ENCODE data around the gene MCC. TPM values are rescaled to one million over a fixed set of nuclear protein-coding genes. Genes with fewer than 3 reads are reported as not detected.

Gene MCC
- total RNA-seq, 1 donor from 2014 or later = 26.9 TPM

DNA sequence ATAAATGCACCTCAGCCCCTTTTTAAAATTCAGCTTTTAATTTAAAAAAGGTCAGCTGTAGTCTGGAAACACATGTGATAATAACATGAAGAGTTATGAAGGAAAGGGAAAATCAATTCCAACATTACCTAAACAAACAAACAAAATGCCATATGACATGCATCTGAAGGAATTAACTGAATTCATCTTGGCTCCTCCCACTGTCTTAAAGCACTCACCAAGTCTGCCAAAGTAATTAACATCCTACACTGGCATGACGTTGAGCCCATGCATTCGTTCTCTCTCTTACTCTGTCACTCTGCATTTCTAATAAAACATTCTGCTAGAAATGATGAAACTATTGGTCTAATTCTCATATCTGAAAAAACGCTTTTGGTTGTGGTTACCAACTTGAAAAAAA lies 91.2 kb downstream of the MCC start:
- H3K9me3 Mint-ChIP-seq (ENCODE audit: unreplicated experiment) = no peaks in the 10 kb centered on the region
- no peak overlapping the region for H3K9ac ChIP-seq (ENCODE audit: low read length)
- no peaks in the 10 kb centered on the region for H3K4me1 ChIP-seq (ENCODE audit: insufficient read depth, low read length)
- no peaks in the 10 kb centered on the region for H3K36me3 ChIP-seq (ENCODE audit: insufficient read depth, low read length)
- H3K4me2 ChIP-seq (ENCODE audit: low read length) = no peak overlapping the region
- no peak overlapping the region for H3K4me3 ChIP-seq (ENCODE audit: insufficient read depth, low read depth, low read length)
- no peak overlapping the region for H3K27ac ChIP-seq (ENCODE audit: low read depth, low read length)
- FAIRE-seq (no peak), DNase-seq (ENCODE audit: low read depth) (no peak)
- H3K27me3 Mint-ChIP-seq (ENCODE audit: low read depth, unreplicated experiment) = no peaks in the 10 kb centered on the region
- no peak for TF ChIP-seq EZH2 (IDR thresholded peaks at IDR 0.05; ENCODE audit: insufficient read depth, low read length)
- TF ChIP-seq, protein P1, sequence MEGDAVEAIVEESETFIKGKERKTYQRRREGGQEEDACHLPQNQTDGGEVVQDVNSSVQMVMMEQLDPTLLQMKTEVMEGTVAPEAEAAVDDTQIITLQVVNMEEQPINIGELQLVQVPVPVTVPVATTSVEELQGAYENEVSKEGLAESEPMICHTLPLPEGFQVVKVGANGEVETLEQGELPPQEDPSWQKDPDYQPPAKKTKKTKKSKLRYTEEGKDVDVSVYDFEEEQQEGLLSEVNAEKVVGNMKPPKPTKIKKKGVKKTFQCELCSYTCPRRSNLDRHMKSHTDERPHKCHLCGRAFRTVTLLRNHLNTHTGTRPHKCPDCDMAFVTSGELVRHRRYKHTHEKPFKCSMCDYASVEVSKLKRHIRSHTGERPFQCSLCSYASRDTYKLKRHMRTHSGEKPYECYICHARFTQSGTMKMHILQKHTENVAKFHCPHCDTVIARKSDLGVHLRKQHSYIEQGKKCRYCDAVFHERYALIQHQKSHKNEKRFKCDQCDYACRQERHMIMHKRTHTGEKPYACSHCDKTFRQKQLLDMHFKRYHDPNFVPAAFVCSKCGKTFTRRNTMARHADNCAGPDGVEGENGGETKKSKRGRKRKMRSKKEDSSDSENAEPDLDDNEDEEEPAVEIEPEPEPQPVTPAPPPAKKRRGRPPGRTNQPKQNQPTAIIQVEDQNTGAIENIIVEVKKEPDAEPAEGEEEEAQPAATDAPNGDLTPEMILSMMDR (IDR thresholded peaks at IDR 0.05; ENCODE audit: insufficient read depth, low read depth, low read length) = no peak
- H2AFZ ChIP-seq (ENCODE audit: low read depth, low read length) = no peak overlapping the region
- no peaks in the 10 kb centered on the region for H3K36me3 Mint-ChIP-seq (ENCODE audit: low read depth, unreplicated experiment)
- H3K27me3 ChIP-seq (ENCODE audit: insufficient read depth, low read length) = no peaks in the 10 kb centered on the region
- H3K79me2 ChIP-seq (ENCODE audit: insufficient read depth, low read length) = no peaks in the 10 kb centered on the region
- H3K27ac Mint-ChIP-seq (ENCODE audit: unreplicated experiment) = no peak overlapping the region
- H4K20me1 ChIP-seq (ENCODE audit: insufficient read depth, low read length) = no peaks in the 10 kb centered on the region
- H3K4me1 Mint-ChIP-seq (ENCODE audit: low read depth, unreplicated experiment) = peaks cover 4% of the 10 kb centered on the region
- no peak overlapping the region for H3K4me3 Mint-ChIP-seq (ENCODE audit: unreplicated experiment)
- no peaks in the 10 kb centered on the region for H3K9me3 ChIP-seq (ENCODE audit: insufficient read depth, low read depth, low read length)

- H3K36me3 Mint-ChIP-seq (ENCODE audit: low read depth, unreplicated experiment) = no peaks in the 10 kb centered on the region
- Histone ChIP-seq H3K27me3 (ENCODE audit: insufficient read depth, low read length) (no peaks in the 10 kb centered on the region), H3K4me2 (ENCODE audit: low read length) (no peak overlapping the region), H3K4me3 (ENCODE audit: insufficient read depth, low read depth, low read length) (no peak overlapping the region), H3K4me1 (ENCODE audit: insufficient read depth, low read length) (no peaks in the 10 kb centered on the region), H4K20me1 (ENCODE audit: insufficient read depth, low read length) (no peaks in the 10 kb centered on the region), H3K9me3 (ENCODE audit: insufficient read depth, low read depth, low read length) (no peaks in the 10 kb centered on the region), H3K9ac (ENCODE audit: low read length) (no peak overlapping the region), H2AFZ (ENCODE audit: low read depth, low read length) (no peak overlapping the region), H3K79me2 (ENCODE audit: insufficient read depth, low read length) (no peaks in the 10 kb centered on the region), H3K36me3 (ENCODE audit: insufficient read depth, low read length) (no peaks in the 10 kb centered on the region), H3K27ac (ENCODE audit: low read depth, low read length) (no peak overlapping the region)
- H3K27me3 Mint-ChIP-seq (ENCODE audit: low read depth, unreplicated experiment) = no peaks in the 10 kb centered on the region
- H3K27ac Mint-ChIP-seq (ENCODE audit: unreplicated experiment) = no peak overlapping the region
- TF ChIP-seq, protein P1 (IDR thresholded peaks at IDR 0.05; ENCODE audit: insufficient read depth, low read depth, low read length) = no peak
- TF ChIP-seq EZH2 (IDR thresholded peaks at IDR 0.05; ENCODE audit: insufficient read depth, low read length) = no peak
- peaks cover 4% of the 10 kb centered on the region for H3K4me1 Mint-ChIP-seq (ENCODE audit: low read depth, unreplicated experiment)
- DNase-seq (ENCODE audit: low read depth) = no peak
- no peak overlapping the region for H3K4me3 Mint-ChIP-seq (ENCODE audit: unreplicated experiment)
- FAIRE-seq = no peak
- no peaks in the 10 kb centered on the region for H3K9me3 Mint-ChIP-seq (ENCODE audit: unreplicated experiment)
These were observed 93.6 kb downstream of the MCC start for GRCh38 chr5:113394658-113395057.

DNA sequence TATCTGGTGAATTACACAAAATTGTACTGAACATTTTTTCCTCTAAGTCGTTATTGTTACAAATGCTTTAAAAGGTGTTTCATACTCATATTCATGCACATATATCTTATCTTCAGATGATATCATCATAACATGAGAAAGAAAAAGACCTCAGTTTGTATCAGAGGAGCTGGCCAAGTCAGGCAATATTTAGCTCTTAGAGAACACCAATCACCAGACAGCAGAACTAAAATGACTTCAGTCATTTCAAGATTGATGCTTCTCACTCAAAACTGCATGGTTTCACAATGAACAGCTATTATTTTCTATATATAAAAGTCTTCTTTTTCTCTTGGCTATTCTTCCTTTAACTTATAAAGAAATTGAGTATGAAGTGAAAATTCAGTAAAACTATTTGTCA lies 98.0 kb downstream of the MCC start:
- no peaks in the 10 kb centered on the region for H4K20me1 ChIP-seq (ENCODE audit: insufficient read depth, low read length)
- H3K4me2 ChIP-seq (ENCODE audit: low read length) = no peak overlapping the region
- no peak overlapping the region for H3K9ac ChIP-seq (ENCODE audit: low read length)
- H3K9me3 ChIP-seq (ENCODE audit: insufficient read depth, low read depth, low read length) = no peaks in the 10 kb centered on the region
- Mint-ChIP-seq H3K27me3 (ENCODE audit: low read depth, unreplicated experiment) (no peaks in the 10 kb centered on the region), H3K36me3 (ENCODE audit: low read depth, unreplicated experiment) (no peaks in the 10 kb centered on the region), H3K4me3 (ENCODE audit: unreplicated experiment) (no peak overlapping the region), H3K27ac (ENCODE audit: unreplicated experiment) (no peak overlapping the region), H3K9me3 (ENCODE audit: unreplicated experiment) (no peaks in the 10 kb centered on the region), H3K4me1 (ENCODE audit: low read depth, unreplicated experiment) (no peaks in the 10 kb centered on the region)
- no peak overlapping the region for H3K27ac ChIP-seq (ENCODE audit: low read depth, low read length)
- H3K79me2 ChIP-seq (ENCODE audit: insufficient read depth, low read length) = no peaks in the 10 kb centered on the region
- no peak for DNase-seq (ENCODE audit: low read depth)
- H3K36me3 ChIP-seq (ENCODE audit: insufficient read depth, low read length) = no peaks in the 10 kb centered on the region
- TF ChIP-seq, protein P1 (IDR thresholded peaks at IDR 0.05; ENCODE audit: insufficient read depth, low read depth, low read length) = no peak
- no peak for TF ChIP-seq EZH2 (IDR thresholded peaks at IDR 0.05; ENCODE audit: insufficient read depth, low read length)
- no peaks in the 10 kb centered on the region for H3K27me3 ChIP-seq (ENCODE audit: insufficient read depth, low read length)
- no peak overlapping the region for H3K4me3 ChIP-seq (ENCODE audit: insufficient read depth, low read depth, low read length)
- FAIRE-seq = no peak
- H2AFZ ChIP-seq (ENCODE audit: low read depth, low read length) = no peak overlapping the region
- H3K4me1 ChIP-seq (ENCODE audit: insufficient read depth, low read length) = no peaks in the 10 kb centered on the region
